Mesendoderm (in vitro differentiated cells): ENCODE results near the gene C5orf22.
A peak's percentile ranks its signal among the peaks of the same experiment; 100 is the strongest.

ENCODE experiments used
- DNase-seq: peaks from one replicate; pipeline ENCODE4 v3.0.0; 2013
- H2AK5ac ChIP-seq: 2 replicates; pipeline ENCODE4 v1.6.1; 2013; ENCODE audit warnings: low read length, inconsistent platforms
- H2BK120ac ChIP-seq: 2 replicates; pipeline ENCODE4 v1.6.1; 2013; ENCODE audit warnings: low read depth, mild to moderate bottlenecking, low read length, moderate library complexity, mixed read lengths
- H2BK15ac ChIP-seq: replicated peaks from 2 replicates; pipeline ENCODE4 v1.6.1; 2013; ENCODE audit warnings: low read depth, mild to moderate bottlenecking, moderate library complexity
- H2BK5ac ChIP-seq: 2 replicates; pipeline ENCODE4 v1.6.1; 2013; ENCODE audit warnings: low read length, inconsistent platforms
- H3K18ac ChIP-seq: 2 replicates; pipeline ENCODE4 v1.6.1; 2013; ENCODE audit warnings: mild to moderate bottlenecking, low read length, mixed read lengths
- H3K23ac ChIP-seq: one replicate; pipeline ENCODE4 v1.6.1; 2013; ENCODE audit warnings: low read length
- H3K27ac ChIP-seq: 2 replicates; pipeline ENCODE4 v1.5.1; 2013; ENCODE audit warnings: low read depth, mild to moderate bottlenecking, inconsistent platforms, low read length, moderate library complexity
- H3K27me3 ChIP-seq: 2 replicates; pipeline ENCODE4 v1.6.1; 2013; ENCODE audit warnings: low read length, control low read depth, mild to moderate bottlenecking, inconsistent platforms; ENCODE audit not compliant: insufficient read depth, poor library complexity
- H3K36me3 ChIP-seq: 2 replicates; pipeline ENCODE4 v1.6.1; 2013; ENCODE audit warnings: low read length, inconsistent platforms; ENCODE audit not compliant: control insufficient read depth, insufficient read depth
- H3K4ac ChIP-seq: one replicate; pipeline ENCODE4 v1.6.1; 2013; ENCODE audit warnings: low read depth, mild to moderate bottlenecking, low read length, moderate library complexity
- H3K4me1 ChIP-seq: 2 replicates; pipeline ENCODE4 v1.6.1; 2013; ENCODE audit warnings: low read depth, low read length, inconsistent platforms; ENCODE audit not compliant: control insufficient read depth
- H3K4me2 ChIP-seq: 2 replicates; pipeline ENCODE4 v1.6.1; 2013; ENCODE audit warnings: low read length
- H3K4me3 ChIP-seq: 2 replicates; pipeline ENCODE4 v1.5.1; 2013; ENCODE audit warnings: mild to moderate bottlenecking, low read length
- H3K56ac ChIP-seq: one replicate; pipeline ENCODE4 v1.6.1; 2013; ENCODE audit warnings: low read length
- H3K79me1 ChIP-seq: 2 replicates; pipeline ENCODE4 v1.6.1; 2013; ENCODE audit warnings: low read length, inconsistent platforms
- H3K79me2 ChIP-seq: 2 replicates; pipeline ENCODE4 v1.6.1; 2013; ENCODE audit warnings: mild to moderate bottlenecking, low read length; ENCODE audit not compliant: control insufficient read depth, insufficient read depth
- H3K9ac ChIP-seq: 2 replicates; pipeline ENCODE4 v1.6.1; 2013; ENCODE audit warnings: low read length, inconsistent platforms
- H4K5ac ChIP-seq: one replicate; pipeline ENCODE4 v1.6.1; 2013; ENCODE audit warnings: low read length
- H4K8ac ChIP-seq: one replicate; pipeline ENCODE4 v1.6.1; 2013; ENCODE audit warnings: low read depth, mild to moderate bottlenecking, control low read depth, low read length, moderate library complexity
- WGBS: extraction: QIAGEN DNeasy Blood & Tissue Kit; methylation state at CpG from one replicate; pipeline ENCODE4 v1.1.7; 2013; ENCODE audit warnings: low lambda C conversion rate, missing lambda C conversion rate; ENCODE audit not compliant: insufficient coverage; ENCODE audit errors: extremely low coverage; 5-methylcytosine and 5-hydroxymethylcytosine counted together

The C5orf22 gene

GRCh38 chr5:31511305-31511704, 20.8 kb upstream of the C5orf22 start:
- no peak overlapping the region for H3K23ac ChIP-seq
- no peak overlapping the region for H3K9ac ChIP-seq
- H4K8ac ChIP-seq, result no peak overlapping the region
- no peak overlapping the region for H2BK15ac ChIP-seq
- peaks cover 14% of the 10 kb centered on the region for H3K36me3 ChIP-seq
- H3K4me1 ChIP-seq, result no peaks in the 10 kb centered on the region
- no CpG with 5 or more reads among the region's 4 CpGs for WGBS
- H4K5ac ChIP-seq, result no peak overlapping the region
- no peaks in the 10 kb centered on the region for H3K79me1 ChIP-seq
- H3K79me2 ChIP-seq, result no peaks in the 10 kb centered on the region
- H3K56ac ChIP-seq, result no peak overlapping the region
- no peak overlapping the region for H2BK5ac ChIP-seq
- H3K27ac ChIP-seq, result no peak overlapping the region
- H3K27me3 ChIP-seq, result no peaks in the 10 kb centered on the region
- no peak overlapping the region for H2BK120ac ChIP-seq
- no peak overlapping the region for H3K4me2 ChIP-seq
- H3K4me3 ChIP-seq, result no peak overlapping the region
- DNase-seq, result no peak
- no peak overlapping the region for H3K4ac ChIP-seq
- no peak overlapping the region for H3K18ac ChIP-seq
- no peak overlapping the region for H2AK5ac ChIP-seq

DNA sequence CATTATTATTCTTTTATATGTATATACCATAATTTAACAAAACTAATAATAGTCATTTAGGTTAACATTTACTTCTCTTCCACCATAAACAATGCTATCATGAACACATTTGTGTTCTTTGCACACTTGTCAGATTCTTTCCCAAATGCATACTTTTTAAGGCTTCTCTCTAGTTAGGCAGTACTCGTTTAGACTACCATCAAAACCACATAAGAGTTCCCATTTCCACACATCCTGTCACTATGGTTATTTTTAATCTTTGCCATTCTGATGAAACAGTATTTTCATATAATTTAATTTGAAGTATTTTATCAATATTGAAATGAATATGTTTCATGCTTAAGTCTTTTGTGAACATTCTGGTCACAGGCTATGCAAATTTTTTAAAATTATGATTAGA, 15.3 kb upstream of the C5orf22 start:
- H3K4me2 ChIP-seq, result no peak overlapping the region

DNA sequence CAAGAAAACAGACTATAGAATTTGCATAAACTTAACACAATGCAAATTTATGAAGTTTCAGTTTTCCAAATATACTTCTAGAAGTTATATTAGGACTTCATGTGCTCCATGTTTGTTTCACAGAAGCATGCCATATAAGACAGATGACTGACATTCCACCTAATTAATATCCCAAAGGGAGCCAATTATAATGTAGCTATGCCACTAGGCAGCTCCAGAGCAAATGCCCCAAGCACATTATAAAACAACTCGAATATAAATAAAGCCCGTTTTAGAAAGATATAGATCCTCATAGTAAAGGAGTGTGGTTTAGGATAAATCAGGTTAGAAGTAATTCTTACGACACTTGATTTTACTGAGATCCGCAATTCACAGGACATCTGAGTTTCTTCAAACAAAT, 9.1 kb upstream of the C5orf22 start:
- Histone ChIP-seq H2BK5ac (no peak overlapping the region), H3K56ac (no peak overlapping the region), H3K79me1 (peaks cover 8% of the 10 kb centered on the region), H3K18ac (no peak overlapping the region), H2AK5ac (no peak overlapping the region), H3K4ac (no peak overlapping the region), H3K27me3 (no peaks in the 10 kb centered on the region), H3K9ac (no peak overlapping the region), H2BK15ac (no peak overlapping the region), H3K4me3 (no peak overlapping the region), H4K8ac (no peak overlapping the region), H3K23ac (no peak overlapping the region), H2BK120ac (no peak overlapping the region), H3K27ac (no peak overlapping the region), H3K36me3 (peaks cover 3% of the 10 kb centered on the region), H3K4me1 (no peaks in the 10 kb centered on the region), H3K79me2 (no peaks in the 10 kb centered on the region), H3K4me2 (no peak overlapping the region), H4K5ac (no peak overlapping the region)
- no peak for DNase-seq
- WGBS, result no CpG with 5 or more reads among the region's 4 CpGs

More for the DNA sequence above, 15.3 kb upstream of the C5orf22 start:
- Histone ChIP-seq H2BK5ac (no peak overlapping the region), H3K9ac (no peak overlapping the region), H4K5ac (no peak overlapping the region), H2BK120ac (no peak overlapping the region), H3K4me1 (no peaks in the 10 kb centered on the region), H3K27me3 (no peaks in the 10 kb centered on the region), H3K36me3 (no peaks in the 10 kb centered on the region), H3K4ac (no peak overlapping the region), H2BK15ac (no peak overlapping the region), H3K27ac (no peak overlapping the region), H3K79me2 (no peaks in the 10 kb centered on the region), H3K4me3 (no peak overlapping the region), H3K18ac (no peak overlapping the region), H3K23ac (no peak overlapping the region), H3K56ac (no peak overlapping the region), H3K79me1 (no peaks in the 10 kb centered on the region), H2AK5ac (no peak overlapping the region), H4K8ac (no peak overlapping the region)
- no peak for DNase-seq
- WGBS, result no CpG with 5 or more reads among the region's 1 CpG

- Histone ChIP-seq H3K4me1 (peaks cover 4% of the 10 kb centered on the region), H3K18ac (no peak overlapping the region), H3K79me2 (peaks cover 25% of the 10 kb centered on the region), H4K5ac (no peak overlapping the region), H3K4me3 (peak overlapping the region; percentile 85), H2AK5ac (no peak overlapping the region), H2BK5ac (no peak overlapping the region), H2BK120ac (no peak overlapping the region), H3K56ac (peak overlapping the region; percentile 91), H3K9ac (peak overlapping the region; percentile 88), H3K79me1 (peaks cover 25% of the 10 kb centered on the region), H3K27me3 (no peaks in the 10 kb centered on the region), H3K27ac (no peak overlapping the region), H3K4me2 (peak overlapping the region; percentile 42), H4K8ac (no peak overlapping the region), H3K4ac (no peak overlapping the region), H2BK15ac (no peak overlapping the region), H3K36me3 (peaks cover 6% of the 10 kb centered on the region), H3K23ac (no peak overlapping the region)
- DNase-seq, result no peak
- WGBS, result no CpG with 5 or more reads among the region's 9 CpGs
These were observed 1.4 kb upstream of the C5orf22 start for GRCh38 chr5:31530541-31531265.

DNA sequence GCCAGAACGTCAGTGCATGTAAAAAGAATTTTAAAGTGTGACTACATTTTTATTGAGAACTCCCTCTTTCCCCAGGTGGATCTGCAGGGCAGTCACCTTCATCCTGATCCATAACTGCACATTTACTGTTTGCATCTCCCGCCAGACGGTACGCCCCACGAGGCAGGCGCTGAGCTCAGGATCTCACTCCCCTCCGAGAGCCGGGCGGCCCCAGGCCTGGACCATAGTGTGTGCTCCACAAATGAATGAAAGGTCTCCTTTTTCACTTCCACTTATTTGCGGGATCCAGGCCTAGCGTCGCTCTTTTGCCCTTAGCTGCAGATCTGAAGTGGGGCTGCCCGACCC, 586 bp upstream of the C5orf22 start:
- no peak overlapping the region for H2BK5ac ChIP-seq
- no peak overlapping the region for H2BK120ac ChIP-seq
- H3K27me3 ChIP-seq, result no peaks in the 10 kb centered on the region
- peak overlapping the region; percentile 88 for H3K9ac ChIP-seq
- H2AK5ac ChIP-seq, result no peak overlapping the region
- H3K18ac ChIP-seq, result peak overlapping the region; percentile 77
- H3K56ac ChIP-seq, result peak overlapping the region; percentile 91
- H3K4me2 ChIP-seq, result peak overlapping the region; percentile 42
- no peak overlapping the region for H2BK15ac ChIP-seq
- peak overlapping the region; percentile 94 for H4K8ac ChIP-seq
- H3K27ac ChIP-seq, result no peak overlapping the region
- no peak for DNase-seq
- peaks cover 25% of the 10 kb centered on the region for H3K79me2 ChIP-seq
- H4K5ac ChIP-seq, result no peak overlapping the region
- peaks cover 25% of the 10 kb centered on the region for H3K79me1 ChIP-seq
- no peak overlapping the region for H3K23ac ChIP-seq
- H3K4ac ChIP-seq, result peak overlapping the region; percentile 93
- H3K36me3 ChIP-seq, result peaks cover 3% of the 10 kb centered on the region
- peaks cover 4% of the 10 kb centered on the region for H3K4me1 ChIP-seq
- WGBS, result no CpG with 5 or more reads among the region's 13 CpGs
- H3K4me3 ChIP-seq, result peak overlapping the region; percentile 85

GRCh38 chr5:31534527-31535046, 2.5 kb downstream of the C5orf22 start:
- no peak overlapping the region for H2BK15ac ChIP-seq
- no peak overlapping the region for H4K5ac ChIP-seq
- no peak overlapping the region for H3K18ac ChIP-seq
- peaks cover 1% of the 10 kb centered on the region for H3K36me3 ChIP-seq
- H2BK120ac ChIP-seq, result no peak overlapping the region
- H3K27me3 ChIP-seq, result no peaks in the 10 kb centered on the region
- H3K9ac ChIP-seq, result no peak overlapping the region
- DNase-seq, result no peak
- no peak overlapping the region for H3K23ac ChIP-seq
- H3K4me2 ChIP-seq, result no peak overlapping the region
- H2BK5ac ChIP-seq, result no peak overlapping the region
- peaks cover 4% of the 10 kb centered on the region for H3K4me1 ChIP-seq
- H3K4me3 ChIP-seq, result no peak overlapping the region
- H3K79me2 ChIP-seq, result peaks cover 25% of the 10 kb centered on the region
- no peak overlapping the region for H2AK5ac ChIP-seq
- H4K8ac ChIP-seq, result no peak overlapping the region
- H3K79me1 ChIP-seq, result peaks cover 21% of the 10 kb centered on the region
- H3K4ac ChIP-seq, result no peak overlapping the region
- no peak overlapping the region for H3K56ac ChIP-seq
- H3K27ac ChIP-seq, result no peak overlapping the region
- WGBS, result no CpG with 5 or more reads among the region's 1 CpG
